Calu3 (cell line): Measurements from ENCODE around the gene NPAS3. TPM values are rescaled to one million over a fixed set of nuclear protein-coding genes. Genes with fewer than 3 reads are reported as not detected.

Experiments used
- BruUV-seq: library from RNA; stranded (reverse); fragments of 400-500 nt; replicated peaks from 2 replicates; lab custom pipeline; 2021; lab: Mats Ljungman, UMichigan
- CTCF ChIA-PET: fragments of 300-600 bp; sonication (Branson Sonifier 250); formaldehyde crosslinking; loops from one replicate; lab custom pipeline; 2022; ENCODE audit warnings: antibody characterized with exemption; lab: Charles Lee
- DNase-seq: peaks from one replicate; pipeline ENCODE4 v3.0.0; 2022
- H3K27ac Mint-ChIP-seq: one replicate; pipeline ENCODE4 v1.8.0; 2022; ENCODE audit warnings: mixed read lengths; ENCODE audit not compliant: unreplicated experiment
- H3K27me3 Mint-ChIP-seq: one replicate; pipeline ENCODE4 v1.8.0; 2022; ENCODE audit warnings: mixed read lengths; ENCODE audit not compliant: unreplicated experiment
- H3K36me3 Mint-ChIP-seq: one replicate; pipeline ENCODE4 v1.8.0; 2022; ENCODE audit warnings: mild to moderate bottlenecking, moderate library complexity, mixed read lengths; ENCODE audit not compliant: insufficient read depth, unreplicated experiment
- H3K4me1 Mint-ChIP-seq: one replicate; pipeline ENCODE4 v1.8.0; 2022; ENCODE audit warnings: mild to moderate bottlenecking, low read depth, mixed read lengths; ENCODE audit not compliant: unreplicated experiment
- H3K4me3 Mint-ChIP-seq: one replicate; pipeline ENCODE4 v1.8.0; 2022; ENCODE audit warnings: mild to moderate bottlenecking, low read depth, moderate library complexity, mixed read lengths; ENCODE audit not compliant: unreplicated experiment
- H3K9me3 Mint-ChIP-seq: one replicate; pipeline ENCODE4 v1.8.0; 2022; ENCODE audit warnings: low read depth, mixed read lengths; ENCODE audit not compliant: unreplicated experiment
- intact Hi-C: fragments of 100-400 bp; cut with micrococcal nuclease; formaldehyde crosslinking; loops from one replicate; pipeline ENCODE4 v1.10.0; 2022; ENCODE audit not compliant: unreplicated experiment
- total RNA-seq: library from RNA; stranded (reverse); gene quantifications from 2 replicates; pipeline ENCODE4 v1.2.3, GENCODE V29; 2022
- TF ChIP-seq, protein P1 (sequence below): fragments of 200-600 bp; IDR thresholded peaks from one replicate; pipeline ENCODE4 v1.8.0; 2022; ENCODE audit warnings: antibody characterized with exemption; ENCODE audit not compliant: unreplicated experiment

NPAS3 gene
- total RNA-seq, 1 experiment from 2014 or later = not detected

GRCh38 chr14:33201116-33201515, 262.4 kb downstream of the NPAS3 start:
- no peak for DNase-seq
- H3K27me3 Mint-ChIP-seq = no peaks in the 10 kb centered on the region
- TF ChIP-seq, protein P1, sequence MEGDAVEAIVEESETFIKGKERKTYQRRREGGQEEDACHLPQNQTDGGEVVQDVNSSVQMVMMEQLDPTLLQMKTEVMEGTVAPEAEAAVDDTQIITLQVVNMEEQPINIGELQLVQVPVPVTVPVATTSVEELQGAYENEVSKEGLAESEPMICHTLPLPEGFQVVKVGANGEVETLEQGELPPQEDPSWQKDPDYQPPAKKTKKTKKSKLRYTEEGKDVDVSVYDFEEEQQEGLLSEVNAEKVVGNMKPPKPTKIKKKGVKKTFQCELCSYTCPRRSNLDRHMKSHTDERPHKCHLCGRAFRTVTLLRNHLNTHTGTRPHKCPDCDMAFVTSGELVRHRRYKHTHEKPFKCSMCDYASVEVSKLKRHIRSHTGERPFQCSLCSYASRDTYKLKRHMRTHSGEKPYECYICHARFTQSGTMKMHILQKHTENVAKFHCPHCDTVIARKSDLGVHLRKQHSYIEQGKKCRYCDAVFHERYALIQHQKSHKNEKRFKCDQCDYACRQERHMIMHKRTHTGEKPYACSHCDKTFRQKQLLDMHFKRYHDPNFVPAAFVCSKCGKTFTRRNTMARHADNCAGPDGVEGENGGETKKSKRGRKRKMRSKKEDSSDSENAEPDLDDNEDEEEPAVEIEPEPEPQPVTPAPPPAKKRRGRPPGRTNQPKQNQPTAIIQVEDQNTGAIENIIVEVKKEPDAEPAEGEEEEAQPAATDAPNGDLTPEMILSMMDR = no peak
- H3K36me3 Mint-ChIP-seq = no peaks in the 10 kb centered on the region
- no peaks in the 10 kb centered on the region for H3K4me1 Mint-ChIP-seq
- no peaks in the 10 kb centered on the region for H3K9me3 Mint-ChIP-seq
- no peak overlapping the region for H3K27ac Mint-ChIP-seq
- intact Hi-C loops = no loop called here
- no peak overlapping the region for H3K4me3 Mint-ChIP-seq
- CTCF ChIA-PET = no interaction called here
- BruUV-seq = no TSS peak

DNA sequence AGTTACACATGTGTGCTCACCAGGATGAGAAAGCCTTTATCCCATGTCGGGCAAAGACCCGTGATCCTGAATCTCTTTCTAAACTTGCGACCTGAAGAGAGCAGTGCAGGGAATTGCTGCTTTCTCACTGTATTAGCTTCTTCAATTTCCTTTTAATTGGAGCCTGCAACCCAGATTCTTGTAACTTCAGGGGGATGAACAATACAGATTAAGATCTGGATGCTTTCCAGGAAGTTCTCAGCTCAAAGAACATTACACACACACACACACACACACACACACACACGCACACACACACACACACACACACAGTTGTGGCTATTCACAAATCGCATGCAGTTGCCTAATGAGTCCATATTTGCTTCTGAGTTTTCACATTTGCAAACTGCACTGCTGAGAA, 268.3 kb downstream of the NPAS3 start:
- no TSS peak for BruUV-seq

GRCh38 chr14:33207467-33208017, 268.9 kb downstream of the NPAS3 start:
- intact Hi-C loops = no loop called here
- Mint-ChIP-seq H3K27ac (no peak overlapping the region), H3K4me3 (no peak overlapping the region), H3K36me3 (no peaks in the 10 kb centered on the region), H3K27me3 (no peaks in the 10 kb centered on the region), H3K9me3 (no peaks in the 10 kb centered on the region), H3K4me1 (no peaks in the 10 kb centered on the region)
- BruUV-seq = no TSS peak
- TF ChIP-seq, protein P1 = no peak
- CTCF ChIA-PET = no interaction called here
- no peak for DNase-seq

More for the DNA sequence above, 268.3 kb downstream of the NPAS3 start:
- CTCF ChIA-PET = no interaction called here
- intact Hi-C loops = no loop called here
- Mint-ChIP-seq H3K27me3 (no peaks in the 10 kb centered on the region), H3K9me3 (no peaks in the 10 kb centered on the region), H3K36me3 (no peaks in the 10 kb centered on the region), H3K27ac (no peak overlapping the region), H3K4me1 (no peaks in the 10 kb centered on the region), H3K4me3 (no peak overlapping the region)
- no peak for DNase-seq
- TF ChIP-seq, protein P1 = no peak

- H3K4me1 Mint-ChIP-seq = no peaks in the 10 kb centered on the region
- TF ChIP-seq, protein P1 = no peak
- DNase-seq = no peak
- H3K27ac Mint-ChIP-seq = no peak overlapping the region
- no TSS peak for BruUV-seq
- H3K4me3 Mint-ChIP-seq = no peak overlapping the region
- no peaks in the 10 kb centered on the region for H3K27me3 Mint-ChIP-seq
- intact Hi-C loops = no loop called here
- no peaks in the 10 kb centered on the region for H3K36me3 Mint-ChIP-seq
- CTCF ChIA-PET = interaction anchor here (0.6 kb wide), 1 partner anchor 1040 kb away, joined by 4 read pairs; no protein-coding TSS in a partner anchor
- H3K9me3 Mint-ChIP-seq = no peaks in the 10 kb centered on the region
Measured at GRCh38 chr14:33210311-33210710, 271.6 kb downstream of the NPAS3 start.
